ENCODE results near the gene LRIG2.

LRIG2 gene

DNA sequence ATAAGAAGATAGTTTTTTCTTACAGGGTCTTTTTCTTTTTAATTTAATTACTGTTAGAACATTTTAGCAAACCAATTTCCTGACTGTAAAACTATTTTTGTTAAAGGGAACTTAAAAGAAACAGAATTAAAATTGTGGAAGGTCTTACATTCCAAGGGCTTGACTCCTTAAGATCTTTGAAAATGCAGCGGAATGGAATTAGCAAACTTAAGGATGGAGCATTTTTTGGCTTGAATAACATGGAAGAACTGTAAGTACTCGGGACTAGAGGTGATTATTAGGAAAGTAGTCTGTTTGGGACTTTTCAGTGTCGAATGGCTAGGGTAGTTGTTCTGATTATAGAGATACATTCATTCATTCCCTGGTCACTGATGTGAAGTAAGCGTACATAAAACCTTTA, 21.5 kb downstream of the LRIG2 start:
- no peak overlapping the region for H3K4me3 ChIP-seq (ENCODE audit: low read length)
- no peak for DNase-seq (ENCODE audit: low read depth)
- TF ChIP-seq, protein P1, sequence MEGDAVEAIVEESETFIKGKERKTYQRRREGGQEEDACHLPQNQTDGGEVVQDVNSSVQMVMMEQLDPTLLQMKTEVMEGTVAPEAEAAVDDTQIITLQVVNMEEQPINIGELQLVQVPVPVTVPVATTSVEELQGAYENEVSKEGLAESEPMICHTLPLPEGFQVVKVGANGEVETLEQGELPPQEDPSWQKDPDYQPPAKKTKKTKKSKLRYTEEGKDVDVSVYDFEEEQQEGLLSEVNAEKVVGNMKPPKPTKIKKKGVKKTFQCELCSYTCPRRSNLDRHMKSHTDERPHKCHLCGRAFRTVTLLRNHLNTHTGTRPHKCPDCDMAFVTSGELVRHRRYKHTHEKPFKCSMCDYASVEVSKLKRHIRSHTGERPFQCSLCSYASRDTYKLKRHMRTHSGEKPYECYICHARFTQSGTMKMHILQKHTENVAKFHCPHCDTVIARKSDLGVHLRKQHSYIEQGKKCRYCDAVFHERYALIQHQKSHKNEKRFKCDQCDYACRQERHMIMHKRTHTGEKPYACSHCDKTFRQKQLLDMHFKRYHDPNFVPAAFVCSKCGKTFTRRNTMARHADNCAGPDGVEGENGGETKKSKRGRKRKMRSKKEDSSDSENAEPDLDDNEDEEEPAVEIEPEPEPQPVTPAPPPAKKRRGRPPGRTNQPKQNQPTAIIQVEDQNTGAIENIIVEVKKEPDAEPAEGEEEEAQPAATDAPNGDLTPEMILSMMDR (conservative IDR thresholded peaks at IDR 0.05; ENCODE audit: low read length): no peak

DNA sequence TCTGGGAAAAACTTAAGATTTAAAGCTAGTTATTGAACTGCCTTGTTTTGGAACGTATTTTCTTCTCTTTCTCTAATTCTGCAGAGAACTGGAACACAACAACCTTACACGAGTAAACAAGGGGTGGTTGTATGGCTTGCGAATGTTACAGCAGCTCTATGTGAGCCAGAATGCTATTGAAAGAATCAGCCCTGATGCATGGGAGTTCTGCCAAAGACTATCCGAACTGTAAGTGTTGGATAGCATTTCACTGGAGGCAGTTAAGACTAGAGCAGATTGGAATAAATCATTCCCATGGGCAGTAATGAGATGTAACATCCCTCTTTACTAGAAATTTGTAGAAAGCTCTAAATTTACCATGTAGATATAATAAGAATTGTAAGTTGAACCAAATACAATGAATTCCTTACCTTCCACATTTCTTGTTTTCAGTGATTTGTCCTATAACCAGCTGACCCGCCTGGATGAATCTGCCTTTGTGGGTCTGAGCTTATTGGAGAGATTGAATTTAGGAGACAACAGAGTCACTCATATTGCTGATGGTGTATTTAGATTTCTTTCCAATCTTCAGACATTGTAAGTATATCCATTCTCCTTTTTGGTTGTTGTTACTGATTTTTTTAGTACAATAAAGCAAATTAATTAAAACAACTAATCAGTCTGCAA, 22.9 kb downstream of the LRIG2 start:
- DNase-seq (ENCODE audit: low read depth): no peak
- TF ChIP-seq, protein P1 (conservative IDR thresholded peaks at IDR 0.05; ENCODE audit: low read length): no peak

GRCh38 chr1:113096493-113096892, 23.5 kb downstream of the LRIG2 start:
- TF ChIP-seq, protein P1 (conservative IDR thresholded peaks at IDR 0.05; ENCODE audit: low read length): no peak
- H3K4me3 ChIP-seq (ENCODE audit: low read length): no peak overlapping the region
- no peak for DNase-seq (ENCODE audit: low read depth)

More for the DNA sequence above, 22.9 kb downstream of the LRIG2 start:
- no peak overlapping the region for H3K4me3 ChIP-seq (ENCODE audit: low read length)

DNA sequence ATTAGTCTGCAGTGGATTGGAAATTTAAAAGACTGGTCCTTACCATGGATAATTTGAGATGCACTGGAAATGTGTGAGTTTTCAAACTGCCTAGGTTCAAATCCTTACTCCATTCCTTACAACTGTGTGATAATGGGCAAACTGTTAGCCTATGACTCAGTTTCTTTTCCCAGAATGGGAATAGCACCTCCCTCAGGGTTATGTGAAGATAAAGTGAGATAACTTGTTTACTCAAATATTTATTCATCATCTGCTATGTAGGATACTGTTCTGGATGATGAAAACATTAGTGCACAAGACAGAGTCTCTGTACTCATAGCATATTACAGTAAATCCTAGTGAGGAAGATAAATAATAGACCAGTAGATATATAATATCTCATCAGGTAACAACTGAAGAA, 28.6 kb downstream of the LRIG2 start:
- H3K4me3 ChIP-seq (ENCODE audit: low read length): no peak overlapping the region
- no peak for DNase-seq (ENCODE audit: low read depth)
- TF ChIP-seq, protein P1 (conservative IDR thresholded peaks at IDR 0.05; ENCODE audit: low read length): no peak

DNA sequence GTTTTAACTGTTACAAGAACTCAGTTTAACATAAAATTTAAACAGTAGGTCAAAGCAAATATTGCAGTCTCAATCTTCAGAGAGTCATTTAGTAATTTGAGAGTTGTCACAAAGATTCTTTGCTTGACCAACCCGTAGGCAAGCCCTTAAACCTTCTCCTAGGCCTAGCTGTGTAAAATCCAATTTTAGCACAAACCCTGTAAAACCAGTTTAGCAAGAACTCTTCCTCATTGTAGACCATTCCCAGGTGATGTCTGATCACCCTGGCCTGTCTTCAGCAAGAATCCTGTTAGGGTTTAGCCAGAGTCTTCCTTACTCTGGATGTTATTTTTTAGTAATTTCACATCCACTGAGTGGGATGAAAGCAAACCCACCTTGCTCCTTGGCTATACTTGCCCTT, 30.1 kb downstream of the LRIG2 start:
- no peak overlapping the region for H3K4me3 ChIP-seq (ENCODE audit: low read length)
- no peak for DNase-seq (ENCODE audit: low read depth)
- TF ChIP-seq, protein P1 (conservative IDR thresholded peaks at IDR 0.05; ENCODE audit: low read length): no peak

GRCh38 chr1:113103977-113104376, 31.0 kb downstream of the LRIG2 start:
- no peak overlapping the region for H3K4me3 ChIP-seq (ENCODE audit: low read length)
- DNase-seq (ENCODE audit: low read depth): no peak
- TF ChIP-seq, protein P1 (conservative IDR thresholded peaks at IDR 0.05; ENCODE audit: low read length): no peak

DNA sequence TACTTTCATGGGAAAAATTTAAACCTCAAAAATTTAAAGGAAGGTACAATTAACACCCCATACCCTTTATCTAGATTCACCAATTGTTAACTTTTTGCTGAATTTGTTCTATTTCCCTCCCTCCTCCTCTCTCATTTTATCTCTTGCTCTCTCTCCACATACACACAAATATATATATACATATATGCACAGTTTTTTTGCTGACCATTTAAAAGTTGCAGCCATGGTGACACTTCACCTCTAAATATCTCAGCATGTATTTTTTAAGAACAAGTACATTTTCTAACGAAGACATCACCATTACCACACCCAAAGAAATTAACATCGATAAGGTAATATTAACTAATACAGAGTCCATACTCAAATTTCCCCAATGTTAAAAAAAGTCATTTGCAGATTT, 33.9 kb downstream of the LRIG2 start:
- DNase-seq (ENCODE audit: low read depth): no peak
- no peak overlapping the region for H3K4me3 ChIP-seq (ENCODE audit: low read length)
- TF ChIP-seq, protein P1 (conservative IDR thresholded peaks at IDR 0.05; ENCODE audit: low read length): no peak

Measured in AG10803 (cell line).